AG04450 (cell line): ENCODE measurements around the gene CCDC91. TPM values are rescaled to one million over a fixed set of nuclear protein-coding genes. Genes with fewer than 3 reads are reported as not detected.

Experiments
- CTCF ChIA-PET: fragments of 300-600, 350-600 bp; formaldehyde crosslinking; extraction: SDS; loops from one replicate; lab custom pipeline; 2022; ENCODE audit warnings: antibody characterized with exemption, inconsistent platforms; lab: Charles Lee
- POLR2A ChIA-PET: fragments of 350-600 bp; formaldehyde crosslinking; extraction: SDS; loops from one replicate; lab custom pipeline; 2021; ENCODE audit warnings: antibody characterized with exemption, inconsistent platforms; lab: Yijun Ruan, JAX
- DNase-seq: peaks from one replicate; pipeline ENCODE4 v3.0.0-alpha.2; 2011; ENCODE audit warnings: low read depth, low spot score
- H3K27ac ChIP-seq: one replicate; pipeline ENCODE4 v1.5.1; 2012; ENCODE audit warnings: low read depth, low read length, control low read depth
- H3K27me3 ChIP-seq: one replicate; pipeline ENCODE4 v1.6.0; 2012; ENCODE audit warnings: low read length; ENCODE audit not compliant: control insufficient read depth, insufficient read depth
- H3K4me3 ChIP-seq: 2 replicates; pipeline ENCODE4 v1.5.1; 2011; ENCODE audit warnings: mild to moderate bottlenecking, low read depth, low read length, control low read depth
- H3K9me3 ChIP-seq: 2 replicates; pipeline ENCODE4 v1.5.1; 2012; ENCODE audit warnings: low read length; ENCODE audit not compliant: control insufficient read depth, insufficient read depth
- CTCF ChIP-seq: IDR thresholded peaks from 2 replicates; pipeline ENCODE4 v1.5.1; 2011; ENCODE audit warnings: low read depth, low read length, control low read depth, inconsistent platforms
- polyA plus RNA-seq: library from polyadenylated mRNA; depleted of rRNA; stranded (reverse); fragments of >200 nt; gene quantifications from 2 replicates; pipeline ENCODE4 v1.2.3, GENCODE V29; 2011

The CCDC91 gene
- polyA plus RNA-seq, 1 experiment: 21.0 TPM

GRCh38 chr12:28306535-28306934 is 116.3 kb downstream of the CCDC91 start:
- DNase-seq: no peak
- ChIA-PET CTCF (no interaction called here), POLR2A (no interaction called here)
- Histone ChIP-seq H3K27me3 (no peaks in the 10 kb centered on the region), H3K27ac (no peak overlapping the region), H3K9me3 (no peaks in the 10 kb centered on the region), H3K4me3 (no peak overlapping the region)
- TF ChIP-seq CTCF: no peak

- Histone ChIP-seq H3K9me3 (no peaks in the 10 kb centered on the region), H3K4me3 (no peak overlapping the region), H3K27ac (no peak overlapping the region), H3K27me3 (no peaks in the 10 kb centered on the region)
- no peak for DNase-seq
- no peak for TF ChIP-seq CTCF
- POLR2A ChIA-PET: no interaction called here
- CTCF ChIA-PET: no interaction called here
Observed at GRCh38 chr12:28308891-28309290, 118.6 kb downstream of the CCDC91 start.

- no peak for TF ChIP-seq CTCF
- H3K27ac ChIP-seq: no peak overlapping the region
- peak; percentile 3 for DNase-seq
- no peaks in the 10 kb centered on the region for H3K9me3 ChIP-seq
- ChIA-PET POLR2A (no interaction called here), CTCF (no interaction called here)
- no peak overlapping the region for H3K4me3 ChIP-seq
- no peaks in the 10 kb centered on the region for H3K27me3 ChIP-seq
Observed at GRCh38 chr12:28313631-28314030, 123.4 kb downstream of the CCDC91 start.

- no peak overlapping the region for H3K4me3 ChIP-seq
- no peak for DNase-seq
- H3K27ac ChIP-seq: no peak overlapping the region
- ChIA-PET POLR2A (no interaction called here), CTCF (no interaction called here)
- H3K9me3 ChIP-seq: no peaks in the 10 kb centered on the region
- no peak for TF ChIP-seq CTCF
- H3K27me3 ChIP-seq: no peaks in the 10 kb centered on the region
Observed at GRCh38 chr12:28316049-28316448, 125.8 kb downstream of the CCDC91 start.

GRCh38 chr12:28318273-28318672 is 128.0 kb downstream of the CCDC91 start:
- Histone ChIP-seq H3K9me3 (no peaks in the 10 kb centered on the region), H3K27me3 (no peaks in the 10 kb centered on the region), H3K27ac (no peak overlapping the region), H3K4me3 (no peak overlapping the region)
- CTCF ChIA-PET: no interaction called here
- DNase-seq: no peak
- POLR2A ChIA-PET: no interaction called here
- TF ChIP-seq CTCF: no peak
